SK-N-SH (cell line): Measurements from ENCODE around the gene ADGRD2. TPM values are rescaled to one million over a fixed set of nuclear protein-coding genes. Genes with fewer than 3 reads are reported as not detected.

ENCODE experiments used
- polyA plus RNA-seq, 3 experiments: library from polyadenylated mRNA; depleted of rRNA; stranded (reverse); fragments of >200 nt; gene quantifications; 2 replicates each; pipeline ENCODE4 v1.2.3, GENCODE V29; 2012

The ADGRD2 gene
- polyA plus RNA-seq, 1 of the 3 experiments (the other 2 are of a cell fraction), result 0.05 TPM

Other genes with a start within 250 kb of the ADGRD2 start
- gene NEK6, start 192.5 kb upstream of the ADGRD2 start, polyA plus RNA-seq (2012; rRNA removed), result 89.8 and 96.1 TPM in 2 replicates
- 357 and 484 TPM in 2 replicates for gene PSMB7, start 35.0 kb upstream of the ADGRD2 start, polyA plus RNA-seq (2012; rRNA removed)
- gene NR5A1, start 56.9 kb downstream of the ADGRD2 start, polyA plus RNA-seq (2012; rRNA removed), result not detected in 2 replicates